Neural cell (in vitro differentiated cells): ENCODE results near the gene TSPAN17. TPM values are rescaled to one million over a fixed set of nuclear protein-coding genes. Genes with fewer than 3 reads are reported as not detected.

Experiments used
- H2AFZ ChIP-seq: fragments of 200-600, 300-800 bp; sonication (generic), shearing (Covaris generic); 2 replicates; pipeline ENCODE4 v1.6.0; 2014; ENCODE audit warnings: low read depth, mild to moderate bottlenecking, antibody characterized with exemption, low read length, moderate library complexity
- H3F3A ChIP-seq: fragments of 200-600 bp; shearing (Covaris generic); 2 replicates; pipeline ENCODE4 v1.6.1; 2016; ENCODE audit warnings: mild to moderate bottlenecking, moderate library complexity, mixed read lengths, antibody characterized with exemption, low read length; ENCODE audit not compliant: insufficient read depth, poor library complexity, severe bottlenecking
- H3K27ac ChIP-seq: fragments of 200-600, 300-800 bp; sonication (generic), shearing (Covaris generic); 2 replicates; pipeline ENCODE4 v1.5.1; 2014; ENCODE audit warnings: mild to moderate bottlenecking, low read length, moderate library complexity
- H3K27me3 ChIP-seq: fragments of 300-800, 200-600 bp; sonication (generic), shearing (Covaris generic); 2 replicates; pipeline ENCODE4 v1.6.0; 2014; ENCODE audit warnings: mild to moderate bottlenecking, low read depth, low read length, moderate library complexity; ENCODE audit not compliant: insufficient read depth
- H3K36me3 ChIP-seq: fragments of 300-800, 200-600 bp; sonication (generic), shearing (Covaris generic); 2 replicates; pipeline ENCODE4 v1.5.1; 2014; ENCODE audit warnings: mild to moderate bottlenecking, antibody characterized with exemption, low read length, moderate library complexity; ENCODE audit not compliant: insufficient read depth
- H3K4me2 ChIP-seq: fragments of 300-800, 200-600 bp; sonication (generic), shearing (Covaris generic); 2 replicates; pipeline ENCODE4 v1.6.0; 2014; ENCODE audit warnings: mild to moderate bottlenecking, low read length
- H3K4me3 ChIP-seq: fragments of 300-800, 200-600 bp; sonication (generic), shearing (Covaris generic); 2 replicates; pipeline ENCODE4 v1.5.1; 2014; ENCODE audit warnings: mild to moderate bottlenecking, low read length, moderate library complexity
- H3K79me2 ChIP-seq: fragments of 200-600 bp; shearing (Covaris generic); replicated peaks from 2 replicates; pipeline ENCODE4 v1.6.0; 2014; ENCODE audit warnings: mild to moderate bottlenecking, low read length, moderate library complexity; ENCODE audit not compliant: insufficient read depth
- H3K9ac ChIP-seq: fragments of 300-800, 200-600 bp; sonication (generic), shearing (Covaris generic); 2 replicates; pipeline ENCODE4 v1.6.1; 2016; ENCODE audit warnings: mild to moderate bottlenecking, low read length, mixed read lengths
- H3K9me2 ChIP-seq: fragments of 200-600 bp; shearing (Covaris generic); 2 replicates; pipeline ENCODE4 v1.6.1; 2016; ENCODE audit warnings: mild to moderate bottlenecking, low read length, mixed read lengths; ENCODE audit not compliant: insufficient read depth
- H3K9me3 ChIP-seq: fragments of 200-600, 300-800 bp; sonication (generic), shearing (Covaris generic); 2 replicates; pipeline ENCODE4 v1.6.1; 2016; ENCODE audit warnings: mild to moderate bottlenecking, mixed run types, low read length, moderate library complexity, mixed read lengths
- H4K20me1 ChIP-seq: fragments of 200-600 bp; shearing (Covaris generic); 2 replicates; pipeline ENCODE4 v1.6.1; 2016; ENCODE audit warnings: mild to moderate bottlenecking, mixed run types; ENCODE audit not compliant: insufficient read depth
- CTCF ChIP-seq: fragments of 450-650 bp; IDR thresholded peaks from 2 replicates; pipeline ENCODE4 v1.5.1; 2014; ENCODE audit warnings: antibody characterized with exemption, mild to moderate bottlenecking, moderate library complexity; ENCODE audit not compliant: poor library complexity, severe bottlenecking
- EP300 ChIP-seq: fragments of 450-650 bp; conservative IDR thresholded peaks from 2 replicates; pipeline ENCODE4 v1.6.1; 2014; ENCODE audit warnings: antibody characterized with exemption, mild to moderate bottlenecking, moderate library complexity; ENCODE audit not compliant: poor library complexity, severe bottlenecking
- EZH2 ChIP-seq: fragments of 200-600, 300-800 bp; shearing (Covaris generic), sonication (generic); IDR thresholded peaks from 2 replicates; pipeline ENCODE4 v1.6.1; 2014; ENCODE audit warnings: antibody characterized with exemption, low read length, borderline replicate concordance, mild to moderate bottlenecking; ENCODE audit not compliant: insufficient read depth, poor library complexity, severe bottlenecking
- MXI1 ChIP-seq: fragments of 450-650 bp; conservative IDR thresholded peaks from 2 replicates; pipeline ENCODE4 v1.6.1; 2014; ENCODE audit warnings: antibody characterized with exemption, mild to moderate bottlenecking; ENCODE audit not compliant: poor library complexity, severe bottlenecking
- POLR2AphosphoS5 ChIP-seq: IDR thresholded peaks from 2 replicates; pipeline ENCODE4 v1.6.1; 2012
- RAD21 ChIP-seq: fragments of 450-650 bp; conservative IDR thresholded peaks from 2 replicates; pipeline ENCODE4 v1.6.1; 2014; ENCODE audit warnings: antibody characterized with exemption, mild to moderate bottlenecking, moderate library complexity
- REST ChIP-seq: IDR thresholded peaks from 2 replicates; pipeline ENCODE4 v1.6.1; 2012; ENCODE audit warnings: borderline replicate concordance
- SMC3 ChIP-seq: fragments of 450-650 bp; conservative IDR thresholded peaks from 2 replicates; pipeline ENCODE4 v1.6.1; 2014; ENCODE audit warnings: antibody characterized with exemption, mild to moderate bottlenecking, moderate library complexity; ENCODE audit not compliant: poor library complexity
- TAF1 ChIP-seq: IDR thresholded peaks from 2 replicates; pipeline ENCODE4 v1.6.1; 2012; ENCODE audit warnings: low read depth
- polyA plus RNA-seq: library from polyadenylated mRNA; depleted of rRNA; stranded (reverse); fragments of >200 nt; gene quantifications from 2 replicates; pipeline ENCODE4 v1.2.3, GENCODE V29; 2014

TSPAN17 gene
- polyA plus RNA-seq, 1 donor from 2014 or later: 66.4 TPM

DNA sequence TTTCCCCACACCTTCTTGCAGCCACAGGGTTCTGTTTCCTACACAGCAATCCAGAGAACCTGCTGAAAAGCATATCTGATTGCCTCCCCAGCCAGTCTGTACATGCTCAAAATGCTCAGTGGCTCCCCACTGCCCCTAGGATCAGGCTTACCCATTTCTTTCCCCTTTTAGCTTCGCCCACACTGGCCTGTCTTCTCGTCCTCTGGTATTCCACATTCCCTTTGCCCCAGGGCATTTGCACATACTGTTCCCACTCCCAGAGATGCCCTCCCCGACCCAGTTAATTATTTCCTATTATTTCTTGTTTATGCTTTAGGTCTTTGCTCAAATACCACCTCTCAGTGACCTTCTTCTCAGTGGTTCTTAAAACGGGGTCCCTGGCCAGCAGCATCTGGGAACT, 6.7 kb upstream of the TSPAN17 start:
- no peak overlapping the region for H2AFZ ChIP-seq
- H3K27ac ChIP-seq: no peak overlapping the region
- H3K4me3 ChIP-seq: no peak overlapping the region
- H3F3A ChIP-seq: no peaks in the 10 kb centered on the region
- no peaks in the 10 kb centered on the region for H3K9me3 ChIP-seq
- H3K9me2 ChIP-seq: no peaks in the 10 kb centered on the region
- no peaks in the 10 kb centered on the region for H3K27me3 ChIP-seq
- no peak for TF ChIP-seq RAD21
- no peak for TF ChIP-seq MXI1
- no peak for TF ChIP-seq POLR2AphosphoS5
- TF ChIP-seq TAF1: no peak
- no peak for TF ChIP-seq EP300
- H4K20me1 ChIP-seq: no peaks in the 10 kb centered on the region
- no peak overlapping the region for H3K4me2 ChIP-seq
- H3K36me3 ChIP-seq: no peaks in the 10 kb centered on the region
- no peak overlapping the region for H3K9ac ChIP-seq
- no peaks in the 10 kb centered on the region for H3K79me2 ChIP-seq

GRCh38 chr5:176642675-176643490, 4.4 kb upstream of the TSPAN17 start:
- Histone ChIP-seq H3K36me3 (no peaks in the 10 kb centered on the region), H3K27ac (no peak overlapping the region), H3F3A (no peaks in the 10 kb centered on the region), H4K20me1 (no peaks in the 10 kb centered on the region), H3K9ac (no peak overlapping the region), H3K9me2 (no peaks in the 10 kb centered on the region), H3K27me3 (no peaks in the 10 kb centered on the region), H3K4me2 (no peak overlapping the region), H2AFZ (no peak overlapping the region), H3K79me2 (no peaks in the 10 kb centered on the region), H3K9me3 (no peaks in the 10 kb centered on the region), H3K4me3 (no peak overlapping the region)
- TF ChIP-seq EP300 (no peak), CTCF (no peak)

GRCh38 chr5:176643491-176644219, 3.6 kb upstream of the TSPAN17 start:
- Histone ChIP-seq H3K36me3 (no peaks in the 10 kb centered on the region), H3K4me2 (no peak overlapping the region), H3K9me3 (no peaks in the 10 kb centered on the region), H2AFZ (no peak overlapping the region), H3K79me2 (peaks cover 7% of the 10 kb centered on the region), H4K20me1 (no peaks in the 10 kb centered on the region), H3K4me3 (no peak overlapping the region), H3K9me2 (no peaks in the 10 kb centered on the region), H3K9ac (no peak overlapping the region), H3K27ac (no peak overlapping the region), H3F3A (no peaks in the 10 kb centered on the region), H3K27me3 (no peaks in the 10 kb centered on the region)
- TF ChIP-seq EP300 (no peak), REST (no peak), POLR2AphosphoS5 (no peak), TAF1 (no peak), MXI1 (no peak), EZH2 (no peak), CTCF (no peak), SMC3 (no peak), RAD21 (no peak)
